Measurements from ENCODE around the gene ANP32B.
A peak's percentile ranks its signal among the peaks of the same experiment; 100 is the strongest.

Gene ANP32B

DNA sequence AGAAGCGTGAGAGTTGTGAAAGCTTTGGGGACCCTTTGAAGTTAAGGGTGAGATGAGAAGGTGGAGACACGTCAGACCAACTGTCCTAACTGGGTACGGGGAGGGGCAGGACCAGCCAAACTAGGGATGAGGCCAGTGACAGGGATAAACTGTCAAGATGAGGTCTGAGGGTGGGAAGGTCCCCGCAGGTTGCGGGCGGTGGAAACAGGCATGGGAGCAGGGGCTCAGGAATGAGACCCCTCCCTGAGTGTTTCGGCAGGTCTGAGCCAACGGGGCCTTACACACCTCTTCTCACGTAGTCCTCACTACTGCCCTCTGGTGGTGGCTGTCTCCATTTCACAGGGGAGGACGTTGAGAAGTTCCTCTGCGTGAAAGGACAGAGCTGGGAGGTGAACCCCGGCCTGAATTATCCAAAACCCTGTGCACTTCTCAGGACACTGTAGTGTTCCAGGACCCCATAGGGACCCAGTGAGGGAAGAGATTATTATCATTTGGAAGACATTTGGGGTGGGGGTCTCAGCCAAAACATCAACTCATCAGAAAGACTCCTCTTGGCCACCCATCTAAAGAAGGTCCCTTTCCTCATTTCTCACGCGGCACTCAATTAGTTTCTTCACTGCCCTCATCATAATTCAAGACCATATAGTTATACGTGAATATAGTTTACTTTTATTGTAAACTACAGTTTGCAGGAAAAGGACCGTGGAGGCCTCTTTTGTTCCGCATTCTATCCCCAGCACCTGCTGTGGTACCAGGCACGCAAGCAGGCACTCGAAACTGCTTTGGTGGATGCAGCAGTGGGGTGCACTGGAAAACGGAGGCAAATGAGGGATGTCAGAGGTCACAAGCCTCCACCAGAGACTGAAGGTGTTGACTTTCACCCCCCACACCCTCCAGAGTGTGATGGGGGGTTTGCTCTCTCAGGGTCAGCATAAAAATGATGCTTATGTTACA is 51.7 kb downstream of the ANP32B start:
- peak; percentile 73 for DNase-seq

GRCh38 chr9:98037357-98037756 is 54.2 kb downstream of the ANP32B start:
- DNase-seq, result peak; percentile 51

DNA sequence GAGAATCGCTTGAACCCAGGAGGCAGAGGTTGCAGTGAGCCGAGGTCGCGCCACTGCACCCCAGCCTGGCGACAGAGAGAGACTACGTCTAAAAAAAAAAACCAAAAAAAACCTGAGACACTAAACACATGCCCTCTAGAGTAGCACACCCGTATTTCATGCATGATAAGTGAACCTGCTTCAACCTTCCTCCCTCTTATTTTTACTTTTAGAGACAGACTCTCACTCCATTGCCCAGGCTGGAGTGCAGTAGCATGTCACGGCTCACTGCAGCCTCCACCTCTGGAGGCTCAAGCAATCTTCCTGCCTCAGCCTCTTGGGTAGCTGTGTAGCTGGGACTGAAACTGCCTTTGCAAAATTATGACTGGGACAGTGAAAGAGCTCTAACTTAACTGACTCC is 55.8 kb downstream of the ANP32B start:
- DNase-seq, result no peak

- DNase-seq, result no peak
Measured at GRCh38 chr9:98039607-98040017, 56.5 kb downstream of the ANP32B start.

DNA sequence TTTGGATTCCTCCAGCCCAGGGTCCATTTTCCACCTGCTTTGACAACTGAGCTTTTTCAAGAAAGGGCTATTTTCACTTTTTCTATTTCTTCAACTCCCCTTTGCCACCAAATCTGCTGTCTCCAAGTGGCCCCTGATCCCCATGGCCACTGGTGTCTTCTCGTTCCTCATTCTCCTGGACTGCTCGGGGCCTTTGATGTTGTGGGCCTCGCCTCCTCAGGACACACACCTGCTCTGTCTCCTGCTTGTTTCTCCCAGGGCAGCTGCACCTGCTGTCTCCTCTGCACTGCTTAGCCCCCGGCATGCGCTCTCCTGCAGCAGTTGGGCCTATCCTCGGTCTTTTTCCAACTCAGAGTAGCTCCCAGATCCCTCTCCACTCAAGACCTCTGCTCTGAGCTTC is 57.1 kb downstream of the ANP32B start:
- no peak for DNase-seq

DNA sequence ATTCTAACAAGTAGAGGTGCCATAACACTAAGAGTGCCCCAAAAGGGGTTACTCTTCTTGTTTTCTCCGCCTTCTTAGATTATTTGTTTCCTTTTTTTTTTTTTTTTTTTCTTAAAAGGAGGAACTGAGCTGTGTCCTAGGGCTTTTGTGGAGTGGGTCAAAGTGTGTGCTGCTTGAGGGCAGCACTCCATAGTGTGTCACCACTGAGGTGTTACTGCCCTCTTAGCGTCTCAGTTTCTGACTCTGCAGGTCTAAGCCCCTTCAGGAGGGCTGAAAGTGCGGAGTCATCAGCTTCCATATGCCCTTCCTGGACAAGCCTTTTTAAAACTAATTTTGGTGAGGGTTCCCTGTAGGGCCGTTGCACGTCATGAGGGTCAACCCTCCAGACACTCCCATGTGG is 60.8 kb downstream of the ANP32B start:
- no peak for DNase-seq

DNA sequence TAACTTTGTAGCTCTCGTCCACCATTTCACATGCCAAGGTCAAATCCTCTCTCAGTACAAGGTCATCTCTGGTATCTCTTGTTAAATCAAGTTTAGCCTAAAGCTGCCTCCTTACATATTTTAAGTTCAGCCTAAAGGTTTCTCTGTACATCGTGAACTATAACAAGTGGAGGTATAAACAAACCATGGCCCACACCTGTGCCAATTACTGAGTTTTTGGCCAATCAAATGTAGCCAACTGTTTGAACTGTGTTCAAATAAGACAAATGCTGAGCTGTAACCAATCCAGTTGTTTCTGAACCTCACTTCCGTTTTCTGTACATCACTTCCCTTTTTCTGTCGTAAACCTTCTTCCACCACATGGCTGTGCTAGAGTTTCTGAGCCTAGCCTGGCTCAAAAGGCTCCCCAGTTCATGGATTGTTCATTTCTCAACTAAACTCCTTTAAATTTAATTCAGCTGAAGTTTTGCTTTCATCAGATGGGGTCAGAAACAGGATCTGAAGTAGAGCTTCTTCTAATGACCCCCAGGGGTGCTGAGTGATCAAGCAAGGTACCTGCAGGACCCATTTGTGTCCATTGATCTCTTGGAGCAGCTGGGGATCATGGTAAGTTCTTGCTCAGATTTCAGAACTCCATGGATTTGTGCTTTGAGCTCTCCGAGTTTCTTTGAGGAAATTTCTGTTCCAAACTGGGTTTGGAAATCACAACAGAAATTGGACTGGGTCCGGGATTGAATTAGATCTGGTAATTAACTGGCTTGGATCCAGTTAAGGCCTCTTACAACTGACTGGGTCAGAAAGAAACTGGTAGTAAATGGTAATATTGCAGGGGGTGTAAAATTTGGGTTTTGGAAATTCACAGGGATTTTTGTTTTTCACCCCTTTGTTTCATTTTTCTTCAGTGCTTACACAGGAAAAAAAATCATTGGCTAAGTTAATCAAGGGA is 62.4 kb downstream of the ANP32B start:
- DNase-seq, result no peak

GRCh38 chr9:98046180-98046543 is 63.0 kb downstream of the ANP32B start:
- DNase-seq, result no peak

DNA sequence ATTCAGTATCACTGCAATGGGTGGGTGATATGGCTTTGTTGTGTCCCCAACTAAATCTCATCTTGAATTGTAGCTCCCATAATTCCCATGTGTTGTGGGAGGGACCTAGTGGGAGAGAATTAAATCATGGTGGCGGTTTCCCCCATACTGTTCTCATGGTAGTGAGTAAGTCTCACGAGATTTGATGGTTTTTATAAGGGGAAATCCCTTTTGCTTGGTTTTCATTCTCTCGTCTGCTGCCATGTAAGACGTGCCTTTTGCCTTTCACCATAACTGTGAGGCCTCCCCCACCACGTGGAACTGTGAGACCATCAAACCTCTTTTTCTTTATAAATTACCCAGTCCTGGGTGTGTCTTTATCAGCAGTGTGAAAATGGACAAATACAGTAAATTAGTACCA is 63.9 kb downstream of the ANP32B start:
- no peak for DNase-seq

GRCh38 chr9:98049288-98050072 is 66.3 kb downstream of the ANP32B start:
- no peak for DNase-seq

- no peak for DNase-seq
Measured at GRCh38 chr9:98050351-98050750, 67.2 kb downstream of the ANP32B start.

- no peak for DNase-seq
Measured at GRCh38 chr9:98054376-98054951, 71.3 kb downstream of the ANP32B start.

DNA sequence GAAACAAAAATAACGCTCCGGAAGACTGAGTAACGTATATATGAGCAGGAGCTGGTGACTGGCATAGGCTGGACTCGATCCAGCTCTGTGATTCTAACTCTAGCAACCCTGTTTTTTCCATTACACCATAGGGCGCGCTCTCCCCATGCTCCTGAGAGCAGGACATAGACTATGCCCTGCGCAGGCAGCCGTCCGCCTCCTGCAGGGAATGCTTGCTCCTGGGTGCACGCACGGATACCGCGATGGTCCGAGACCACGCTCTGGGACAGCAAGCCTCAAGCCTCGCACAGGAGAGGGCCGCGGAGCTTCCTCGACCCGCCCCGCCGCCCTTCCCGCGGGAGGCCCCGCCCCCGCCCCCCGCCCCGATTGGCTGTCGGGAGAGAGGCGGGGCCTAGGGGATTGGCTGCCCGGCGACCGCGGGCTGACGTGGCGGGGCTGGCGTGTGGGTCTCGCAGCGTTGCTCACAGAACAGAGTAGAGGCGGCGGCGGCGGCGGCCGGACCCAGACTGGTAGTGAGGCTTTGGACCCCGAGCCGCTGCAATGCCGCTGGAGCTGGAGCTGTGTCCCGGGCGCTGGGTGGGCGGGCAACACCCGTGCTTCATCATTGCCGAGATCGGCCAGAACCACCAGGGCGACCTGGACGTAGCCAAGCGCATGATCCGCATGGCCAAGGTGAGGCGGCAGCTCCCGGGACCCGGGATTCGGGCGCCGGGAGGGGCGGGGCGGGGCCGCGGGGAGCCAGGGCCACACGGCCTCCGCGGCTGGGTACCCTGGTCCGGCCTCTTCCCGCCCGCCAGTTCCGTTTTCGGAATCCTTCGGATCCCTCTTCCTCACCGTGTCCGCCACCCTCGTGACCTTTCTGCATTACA is 73.4 kb downstream of the ANP32B start, which contains the start of gene NANS:
Gene NANS (plus strand): TSS at position 464 of the 869 bp plus-strand sequence. CDS start 77 bp downstream, at position 541.
- DNase-seq, result peak; percentile 98

GRCh38 chr9:98057138-98057799 is 74.1 kb downstream of the ANP32B start:
- peak; percentile 37 for DNase-seq

DNA sequence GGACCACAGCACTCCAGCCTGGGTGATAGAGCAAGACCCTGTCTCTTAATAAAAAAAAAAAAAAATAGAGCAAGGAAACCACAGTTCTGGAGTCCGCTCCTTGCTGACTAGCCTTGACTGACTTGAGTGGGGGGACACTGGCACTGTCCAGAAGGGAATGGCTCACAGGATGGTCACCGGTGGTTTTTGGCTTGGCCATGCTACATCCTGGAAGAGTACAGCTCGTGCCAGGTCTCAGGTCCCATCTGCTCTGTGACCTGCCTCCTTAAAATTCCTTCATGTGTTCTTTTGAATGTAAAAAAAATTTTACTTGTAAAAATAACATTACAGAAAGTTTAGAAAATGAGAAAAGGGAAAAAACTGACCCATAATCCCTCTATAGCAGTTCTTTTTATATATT is 79.0 kb downstream of the ANP32B start:
- no peak for DNase-seq

- DNase-seq, result no peak
Measured at GRCh38 chr9:98064623-98065392, 81.7 kb downstream of the ANP32B start.

Data from EL (cell line).